ENCODE measurements around the gene PEX13.

DNA sequence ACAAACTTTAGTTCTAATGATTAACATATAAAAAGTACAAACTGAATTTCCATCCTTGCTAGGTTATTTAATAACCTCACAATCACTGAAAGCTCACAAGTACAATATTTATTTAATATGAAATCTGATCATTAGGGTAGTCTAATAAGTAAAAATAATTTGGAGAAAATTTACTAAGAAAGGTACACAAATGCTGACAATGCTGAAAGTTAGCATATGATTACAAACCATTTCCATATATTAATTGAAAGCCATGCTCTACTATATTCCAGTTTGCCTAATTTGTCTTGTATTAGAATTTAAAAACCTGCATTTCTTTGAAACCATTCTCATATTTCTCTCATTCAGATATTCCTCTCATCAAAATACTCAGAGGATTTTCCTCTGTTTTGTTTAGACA lies 8.2 kb upstream of the PEX13 start:
- TF ChIP-seq, protein P1, sequence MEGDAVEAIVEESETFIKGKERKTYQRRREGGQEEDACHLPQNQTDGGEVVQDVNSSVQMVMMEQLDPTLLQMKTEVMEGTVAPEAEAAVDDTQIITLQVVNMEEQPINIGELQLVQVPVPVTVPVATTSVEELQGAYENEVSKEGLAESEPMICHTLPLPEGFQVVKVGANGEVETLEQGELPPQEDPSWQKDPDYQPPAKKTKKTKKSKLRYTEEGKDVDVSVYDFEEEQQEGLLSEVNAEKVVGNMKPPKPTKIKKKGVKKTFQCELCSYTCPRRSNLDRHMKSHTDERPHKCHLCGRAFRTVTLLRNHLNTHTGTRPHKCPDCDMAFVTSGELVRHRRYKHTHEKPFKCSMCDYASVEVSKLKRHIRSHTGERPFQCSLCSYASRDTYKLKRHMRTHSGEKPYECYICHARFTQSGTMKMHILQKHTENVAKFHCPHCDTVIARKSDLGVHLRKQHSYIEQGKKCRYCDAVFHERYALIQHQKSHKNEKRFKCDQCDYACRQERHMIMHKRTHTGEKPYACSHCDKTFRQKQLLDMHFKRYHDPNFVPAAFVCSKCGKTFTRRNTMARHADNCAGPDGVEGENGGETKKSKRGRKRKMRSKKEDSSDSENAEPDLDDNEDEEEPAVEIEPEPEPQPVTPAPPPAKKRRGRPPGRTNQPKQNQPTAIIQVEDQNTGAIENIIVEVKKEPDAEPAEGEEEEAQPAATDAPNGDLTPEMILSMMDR (IDR thresholded peaks at IDR 0.05) = no peak
- TF ChIP-seq POLR2A (IDR thresholded peaks at IDR 0.05) (no peak), POLR2AphosphoS5 (IDR thresholded peaks at IDR 0.05) (no peak)

Data from gastroesophageal sphincter (tissue), 3 donors.